Esophagus squamous epithelium (tissue), 5 donors: Measurements from ENCODE around the gene FCGR3A. TPM values are rescaled to one million over a fixed set of nuclear protein-coding genes. Genes with fewer than 3 reads are reported as not detected.

Source experiments
- DNase-seq: peaks from one replicate; lab custom pipeline; 2025; lab: John Stamatoyannopoulos, UW
- H3K27ac ChIP-seq, 4 donors: fragments of 200-600 bp; sonication (generic); one replicate each; pipeline ENCODE4 v1.5.1; 2016 to 2019; ENCODE audit warnings: mild to moderate bottlenecking in 1 of 4
- H3K27me3 ChIP-seq, 4 donors: fragments of 200-600 bp; sonication (generic); 1 replicate in 3 of 4; 2 replicates in 1 of 4; pipeline versions ENCODE4 v1.5.1 to v1.6.0; 2017 to 2021; ENCODE audit warnings: antibody characterized with exemption in 1 of 4
- H3K36me3 ChIP-seq, 3 donors: fragments of 200-600 bp; sonication (generic); one replicate each; pipeline ENCODE4 v1.5.1; 2016 to 2019
- H3K4me1 ChIP-seq, 3 donors: fragments of 200-600 bp; sonication (generic); one replicate each; pipeline ENCODE4 v1.5.1; 2017 to 2019
- H3K4me3 ChIP-seq, 4 donors: fragments of 200-600 bp; sonication (generic); 1 replicate in 3 of 4; 2 replicates in 1 of 4; pipeline ENCODE4 v1.5.1; 2016 to 2019; ENCODE audit warnings: mild to moderate bottlenecking in 2 of 4, moderate library complexity in 1 of 4
- H3K9me3 ChIP-seq, 3 donors: fragments of 200-600 bp; sonication (generic); one replicate each; pipeline ENCODE4 v1.5.1; 2016 to 2019
- POLR2A ChIP-seq, 4 donors: fragments of 450-650 bp; IDR thresholded peaks; one replicate each; pipeline ENCODE4 v1.6.1; 2017; ENCODE audit warnings: antibody characterized with exemption in 4 of 4, mild to moderate bottlenecking in 4 of 4, moderate library complexity in 3 of 4
- WGBS, 2 donors: methylation state at CpG; one replicate each; pipeline ENCODE4 v1.1.5; 2018; 5-methylcytosine and 5-hydroxymethylcytosine counted together
- intact Hi-C: fragments of 100-400 bp; cut with DNase I; formaldehyde crosslinking; loops from one replicate; pipeline ENCODE4 v1.15.0; 2022
- total RNA-seq, 4 donors: library from RNA; depleted of rRNA; stranded (reverse); fragments of >200 nt; gene quantifications; one replicate each; pipeline ENCODE4 v1.1.0, GENCODE V29; 2016
- TF ChIP-seq, protein P1 (sequence below), 6 experiments: fragments of 450-650 bp in 4 of 6; fragments of 200-600 bp in 2 of 6; sonication (generic) in 2 of 6; IDR thresholded peaks; one replicate each; pipeline ENCODE4 v1.5.1; 2016 to 2019; ENCODE audit warnings: antibody characterized with exemption in 6 of 6, mild to moderate bottlenecking in 4 of 6, moderate library complexity in 4 of 6
- donor health status: DM: yes; HTN: yes; CAD: no.

The FCGR3A gene
- total RNA-seq, 4 donors from 2014 or later = 0.23 to 15.5 (median 1.9) TPM

DNA sequence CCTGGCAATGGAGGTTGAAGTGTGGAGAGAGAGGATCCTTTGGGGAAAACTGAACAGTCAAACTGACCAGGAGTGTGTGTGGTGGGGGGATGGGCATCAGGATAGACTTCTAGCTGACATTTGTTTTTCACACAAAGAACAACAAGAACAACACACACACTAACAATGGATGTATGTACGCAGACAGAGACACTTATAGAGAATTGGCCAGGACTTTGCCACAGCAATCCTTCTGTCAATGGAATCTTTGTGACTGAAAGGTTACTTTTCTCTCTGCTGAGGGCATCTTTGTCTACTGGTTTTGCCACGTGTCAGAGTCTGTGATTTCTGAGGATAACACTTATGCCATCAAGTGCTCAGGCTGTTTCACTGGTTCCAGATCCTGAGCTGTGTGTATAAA lies 56.8 kb downstream of the FCGR3A start:
- 47 to 71% methylated on average over 2 of the region's 2 CpGs for WGBS, 2 donors
- intact Hi-C loops = no loop called here
- no peak for DNase-seq
- Histone ChIP-seq H3K36me3 (no peaks in the 10 kb centered on the region), H3K27ac (no peak overlapping the region), H3K4me1 (peaks cover 0 to 1% (median 0%) of the 10 kb centered on the region in 3 donors), H3K9me3 (no peaks in the 10 kb centered on the region), H3K27me3 (peaks cover 0 to 74% (median 1%) of the 10 kb centered on the region in 4 donors), H3K4me3 (no peak overlapping the region)
- TF ChIP-seq, protein P1, sequence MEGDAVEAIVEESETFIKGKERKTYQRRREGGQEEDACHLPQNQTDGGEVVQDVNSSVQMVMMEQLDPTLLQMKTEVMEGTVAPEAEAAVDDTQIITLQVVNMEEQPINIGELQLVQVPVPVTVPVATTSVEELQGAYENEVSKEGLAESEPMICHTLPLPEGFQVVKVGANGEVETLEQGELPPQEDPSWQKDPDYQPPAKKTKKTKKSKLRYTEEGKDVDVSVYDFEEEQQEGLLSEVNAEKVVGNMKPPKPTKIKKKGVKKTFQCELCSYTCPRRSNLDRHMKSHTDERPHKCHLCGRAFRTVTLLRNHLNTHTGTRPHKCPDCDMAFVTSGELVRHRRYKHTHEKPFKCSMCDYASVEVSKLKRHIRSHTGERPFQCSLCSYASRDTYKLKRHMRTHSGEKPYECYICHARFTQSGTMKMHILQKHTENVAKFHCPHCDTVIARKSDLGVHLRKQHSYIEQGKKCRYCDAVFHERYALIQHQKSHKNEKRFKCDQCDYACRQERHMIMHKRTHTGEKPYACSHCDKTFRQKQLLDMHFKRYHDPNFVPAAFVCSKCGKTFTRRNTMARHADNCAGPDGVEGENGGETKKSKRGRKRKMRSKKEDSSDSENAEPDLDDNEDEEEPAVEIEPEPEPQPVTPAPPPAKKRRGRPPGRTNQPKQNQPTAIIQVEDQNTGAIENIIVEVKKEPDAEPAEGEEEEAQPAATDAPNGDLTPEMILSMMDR (IDR thresholded peaks at IDR 0.05) = no peak
- no peak for TF ChIP-seq POLR2A (IDR thresholded peaks at IDR 0.05)

Other genes starting within 250 kb of the FCGR3A start
- gene MPZ, start 239.8 kb downstream of the FCGR3A start, total RNA-seq = 1 to 10 TPM in 2 of 4 donors, under 1 TPM in 2; 0.75 to 1.4 (median 1.1) TPM
- gene SDHC, start 235.4 kb downstream of the FCGR3A start, total RNA-seq = 100 to 1,000 TPM in 2 of 4 donors, 10 to 100 TPM in 2; 32.2 to 138 (median 70.1) TPM
- not detected for gene CFAP126, start 181.9 kb downstream of the FCGR3A start, total RNA-seq
- 10 to 100 TPM in 2 of 4 donors, 1 to 10 TPM in 2; 4.3 to 33.9 (median 19.6) TPM for gene FCGR2A, start 44.4 kb downstream of the FCGR3A start, total RNA-seq
- 1 to 10 TPM; 1.3 to 4.2 (median 3.2) TPM for gene HSPA6, start 25.3 kb downstream of the FCGR3A start, total RNA-seq
- under 1 TPM in 2 of 4 donors, not detected in 2; 0.53 to 0.57 TPM for gene FCGR3B, start 81.4 kb upstream of the FCGR3A start, total RNA-seq
- gene FCGR2B, start 113.3 kb upstream of the FCGR3A start, total RNA-seq = 10 to 100 TPM in 2 of 4 donors, 1 to 10 TPM in 2; 1.1 to 25.2 (median 7.4) TPM
- gene FCRLA, start 157.4 kb upstream of the FCGR3A start, total RNA-seq = under 1 TPM in 1 of 4 donors, not detected in 3; 0.62 TPM
- 1 to 10 TPM in 1 of 4 donors, under 1 TPM in 3; 0.31 to 1.2 (median 0.83) TPM for gene FCRLB, start 171.7 kb upstream of the FCGR3A start, total RNA-seq
- 10 to 100 TPM in 3 of 4 donors, 1 to 10 TPM in 1; 6.0 to 24.0 (median 15.1) TPM for gene DUSP12, start 200.0 kb upstream of the FCGR3A start, total RNA-seq
- 10 to 100 TPM; 13.4 to 24.8 (median 17.6) TPM for gene ATF6, start 216.5 kb upstream of the FCGR3A start, total RNA-seq